ENCODE measurements around the gene ID3.
"Not testable (repeated sequence)": the region's sequence is repeated elsewhere in the genome, so short reads cannot be mapped to it uniquely, and the experiment has no call there.

ID3 gene

GRCh38 chr1:23588749-23589548 lies 29.6 kb upstream of the ID3 start:
- DNase-seq, result no peak

- no peak for DNase-seq
Measured at GRCh38 chr1:23585321-23586022, 26.2 kb upstream of the ID3 start.

GRCh38 chr1:23583727-23584126 lies 24.4 kb upstream of the ID3 start:
- DNase-seq, result not testable (repeated sequence)

- DNase-seq, result no peak
Measured at GRCh38 chr1:23582820-23583219, 23.5 kb upstream of the ID3 start.

GRCh38 chr1:23581219-23581618 lies 21.9 kb upstream of the ID3 start:
- no peak for DNase-seq

- no peak for DNase-seq
Measured at GRCh38 chr1:23578997-23579363, 19.7 kb upstream of the ID3 start.

- no peak for DNase-seq
Measured at GRCh38 chr1:23578311-23578996, 19.2 kb upstream of the ID3 start.

- DNase-seq, result no peak
Measured at GRCh38 chr1:23577056-23578004, 18.0 kb upstream of the ID3 start.

- DNase-seq, result no peak
Measured at GRCh38 chr1:23576338-23577055, 17.2 kb upstream of the ID3 start.

- no peak for DNase-seq
Measured at GRCh38 chr1:23575226-23575810, 16.0 kb upstream of the ID3 start.

GRCh38 chr1:23574265-23574754 lies 15.0 kb upstream of the ID3 start:
- no peak for DNase-seq

GRCh38 chr1:23573574-23574182 lies 14.4 kb upstream of the ID3 start:
- DNase-seq, result no peak

- DNase-seq, result no peak
Measured at GRCh38 chr1:23571465-23571864, 12.2 kb upstream of the ID3 start.

GRCh38 chr1:23570001-23570691 lies 10.8 kb upstream of the ID3 start:
- DNase-seq, result no peak

GRCh38 chr1:23568608-23569383 lies 9.5 kb upstream of the ID3 start:
- DNase-seq, result no peak

GRCh38 chr1:23567996-23568607 lies 8.8 kb upstream of the ID3 start:
- no peak for DNase-seq

- DNase-seq, result no peak
Measured at GRCh38 chr1:23567629-23567995, 8.3 kb upstream of the ID3 start.

- no peak for DNase-seq
Measured at GRCh38 chr1:23566304-23566703, 7.0 kb upstream of the ID3 start.

- DNase-seq, result no peak
Measured at GRCh38 chr1:23565776-23566175, 6.5 kb upstream of the ID3 start.

Data from NCI-H1105 (cell line).